ENCODE results near the gene RND2.

DNA sequence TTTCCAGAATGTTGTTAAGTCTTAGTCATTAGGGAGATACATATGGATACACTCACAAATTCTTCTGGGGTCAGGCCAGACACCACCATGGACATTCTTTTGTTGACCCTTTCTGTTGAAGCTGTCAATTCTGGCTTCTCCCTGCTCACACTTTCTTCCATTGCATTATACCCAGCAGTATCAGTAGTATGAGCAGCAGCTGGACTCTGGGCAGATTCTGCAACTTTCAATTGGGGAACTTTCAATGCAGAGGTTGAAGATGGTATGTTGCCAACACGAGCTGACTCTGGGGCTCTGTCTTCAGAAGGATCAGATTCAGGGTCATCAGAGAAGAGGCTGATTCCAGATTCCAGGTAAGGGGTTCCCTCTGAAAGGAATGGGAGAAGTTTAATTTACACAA is 45.8 kb downstream of the RND2 start:
- TF ChIP-seq POLR2AphosphoS5 (IDR thresholded peaks at IDR 0.05; ENCODE audit: low read depth, low read length), result no peak
- TF ChIP-seq, protein P1, sequence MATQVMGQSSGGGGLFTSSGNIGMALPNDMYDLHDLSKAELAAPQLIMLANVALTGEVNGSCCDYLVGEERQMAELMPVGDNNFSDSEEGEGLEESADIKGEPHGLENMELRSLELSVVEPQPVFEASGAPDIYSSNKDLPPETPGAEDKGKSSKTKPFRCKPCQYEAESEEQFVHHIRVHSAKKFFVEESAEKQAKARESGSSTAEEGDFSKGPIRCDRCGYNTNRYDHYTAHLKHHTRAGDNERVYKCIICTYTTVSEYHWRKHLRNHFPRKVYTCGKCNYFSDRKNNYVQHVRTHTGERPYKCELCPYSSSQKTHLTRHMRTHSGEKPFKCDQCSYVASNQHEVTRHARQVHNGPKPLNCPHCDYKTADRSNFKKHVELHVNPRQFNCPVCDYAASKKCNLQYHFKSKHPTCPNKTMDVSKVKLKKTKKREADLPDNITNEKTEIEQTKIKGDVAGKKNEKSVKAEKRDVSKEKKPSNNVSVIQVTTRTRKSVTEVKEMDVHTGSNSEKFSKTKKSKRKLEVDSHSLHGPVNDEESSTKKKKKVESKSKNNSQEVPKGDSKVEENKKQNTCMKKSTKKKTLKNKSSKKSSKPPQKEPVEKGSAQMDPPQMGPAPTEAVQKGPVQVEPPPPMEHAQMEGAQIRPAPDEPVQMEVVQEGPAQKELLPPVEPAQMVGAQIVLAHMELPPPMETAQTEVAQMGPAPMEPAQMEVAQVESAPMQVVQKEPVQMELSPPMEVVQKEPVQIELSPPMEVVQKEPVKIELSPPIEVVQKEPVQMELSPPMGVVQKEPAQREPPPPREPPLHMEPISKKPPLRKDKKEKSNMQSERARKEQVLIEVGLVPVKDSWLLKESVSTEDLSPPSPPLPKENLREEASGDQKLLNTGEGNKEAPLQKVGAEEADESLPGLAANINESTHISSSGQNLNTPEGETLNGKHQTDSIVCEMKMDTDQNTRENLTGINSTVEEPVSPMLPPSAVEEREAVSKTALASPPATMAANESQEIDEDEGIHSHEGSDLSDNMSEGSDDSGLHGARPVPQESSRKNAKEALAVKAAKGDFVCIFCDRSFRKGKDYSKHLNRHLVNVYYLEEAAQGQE (IDR thresholded peaks at IDR 0.05; ENCODE audit: insufficient read depth in 1 of 2, low read depth in 2 of 2, low read length in 2 of 2), result no peak
